Left lung (tissue), 10 donors: ENCODE results near the gene DST. TPM values are rescaled to one million over a fixed set of nuclear protein-coding genes. Genes with fewer than 3 reads are reported as not detected.

Experiments
- ATAC-seq: fragments of 200-7000 bp; cut with Tn5 transposase; one replicate; pipeline ENCODE4 v1.9.1; 2020; ENCODE audit warnings: moderate library complexity
- DNase-seq, 4 donors: peaks; one replicate each; pipeline ENCODE4 v3.0.0-alpha.2; 2013 to 2020
- H3K27ac ChIP-seq, 2 donors: fragments of 200-600 bp; sonication (generic) in 1 of 2; one replicate each; pipeline versions ENCODE4 v1.5.0 to v1.8.0; 2020 to 2021
- H3K27me3 ChIP-seq, 2 donors: fragments of 200-600 bp; sonication (generic) in 1 of 2; one replicate each; pipeline versions ENCODE4 v1.5.0 to v1.8.0; 2020 to 2021
- H3K36me3 ChIP-seq, 2 donors: fragments of 200-600 bp; sonication (generic) in 1 of 2; one replicate each; pipeline versions ENCODE4 v1.5.0 to v1.8.0; 2020 to 2021
- H3K4me1 ChIP-seq, 2 donors: fragments of 200-600 bp; one replicate each; pipeline ENCODE4 v1.8.0; 2021
- H3K4me3 ChIP-seq, 2 donors: fragments of 200-600 bp; sonication (generic) in 1 of 2; one replicate each; pipeline versions ENCODE4 v1.5.0 to v1.8.0; 2020 to 2021; ENCODE audit warnings: mild to moderate bottlenecking in 1 of 2
- H3K9me3 ChIP-seq, 2 donors: fragments of 200-600 bp; sonication (generic) in 1 of 2; one replicate each; pipeline versions ENCODE4 v1.5.0 to v1.8.0; 2020 to 2021
- intact Hi-C, 2 donors: fragments of 100-400 bp; cut with DNase I; formaldehyde crosslinking; loops; one replicate each; pipeline versions ENCODE4 v1.11.2 to v1.14.2; 2022
- polyA plus RNA-seq, 6 donors: library from polyadenylated mRNA; unstranded; fragments of 120-200 nt; gene quantifications; one replicate each; pipeline ENCODE4 v1.2.1, GENCODE V29; 2013; ENCODE audit not compliant: insufficient read length in 6 of 6
- total RNA-seq, 2 donors: library from RNA; stranded (reverse); fragmentation: NEBNext Ultra II Directional; extraction: Animal tissue kit (Norgen Biotek cat#: 25700); gene quantifications; one replicate each; pipeline ENCODE4 v1.2.1, GENCODE V29; 2021
- TF ChIP-seq, protein P1 (sequence below), 2 donors: fragments of 200-600 bp; sonication (generic) in 1 of 2; IDR thresholded peaks; one replicate each; pipeline versions ENCODE4 v1.5.0 to v1.8.0; 2021; ENCODE audit warnings: antibody characterized with exemption in 2 of 2
- donor health status: DM: no; HTN: yes; CAD: no.
- donor health status: DM: no; HTN: no; CAD: no.

Gene DST
- total and polyA plus RNA-seq, 8 donors, result 290 to 636 (median 504) TPM

DNA sequence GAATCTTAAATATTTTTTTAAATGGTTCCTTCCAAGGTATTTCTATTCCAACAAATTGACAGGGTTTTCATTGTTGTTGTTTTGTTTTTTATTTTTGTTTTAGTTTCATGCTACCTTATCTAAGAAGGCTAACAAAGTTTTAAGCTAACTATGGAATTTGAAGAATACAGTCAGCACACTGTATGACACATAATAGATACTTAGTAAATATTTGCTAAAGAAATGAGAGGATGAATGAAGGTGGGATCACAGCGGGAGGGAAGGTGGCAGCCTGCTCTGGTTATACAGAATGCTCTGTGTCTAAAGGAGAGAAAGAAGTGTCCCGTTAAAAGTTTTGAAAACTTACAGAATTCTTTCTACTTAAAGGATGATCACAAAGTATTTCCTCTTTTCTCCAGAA lies 43.7 kb upstream of the DST start:
- intact Hi-C loops, result no loop called here
- no peaks in the 10 kb centered on the region for H3K9me3 ChIP-seq
- DNase-seq (no peak), ATAC-seq (no peak)
- H3K27me3 ChIP-seq, result no peaks in the 10 kb centered on the region
- no peaks in the 10 kb centered on the region for H3K4me1 ChIP-seq
- H3K27ac ChIP-seq, result no peak overlapping the region
- TF ChIP-seq, protein P1, sequence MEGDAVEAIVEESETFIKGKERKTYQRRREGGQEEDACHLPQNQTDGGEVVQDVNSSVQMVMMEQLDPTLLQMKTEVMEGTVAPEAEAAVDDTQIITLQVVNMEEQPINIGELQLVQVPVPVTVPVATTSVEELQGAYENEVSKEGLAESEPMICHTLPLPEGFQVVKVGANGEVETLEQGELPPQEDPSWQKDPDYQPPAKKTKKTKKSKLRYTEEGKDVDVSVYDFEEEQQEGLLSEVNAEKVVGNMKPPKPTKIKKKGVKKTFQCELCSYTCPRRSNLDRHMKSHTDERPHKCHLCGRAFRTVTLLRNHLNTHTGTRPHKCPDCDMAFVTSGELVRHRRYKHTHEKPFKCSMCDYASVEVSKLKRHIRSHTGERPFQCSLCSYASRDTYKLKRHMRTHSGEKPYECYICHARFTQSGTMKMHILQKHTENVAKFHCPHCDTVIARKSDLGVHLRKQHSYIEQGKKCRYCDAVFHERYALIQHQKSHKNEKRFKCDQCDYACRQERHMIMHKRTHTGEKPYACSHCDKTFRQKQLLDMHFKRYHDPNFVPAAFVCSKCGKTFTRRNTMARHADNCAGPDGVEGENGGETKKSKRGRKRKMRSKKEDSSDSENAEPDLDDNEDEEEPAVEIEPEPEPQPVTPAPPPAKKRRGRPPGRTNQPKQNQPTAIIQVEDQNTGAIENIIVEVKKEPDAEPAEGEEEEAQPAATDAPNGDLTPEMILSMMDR (IDR thresholded peaks at IDR 0.05), result no peak
- no peaks in the 10 kb centered on the region for H3K36me3 ChIP-seq
- H3K4me3 ChIP-seq, result no peak overlapping the region

DNA sequence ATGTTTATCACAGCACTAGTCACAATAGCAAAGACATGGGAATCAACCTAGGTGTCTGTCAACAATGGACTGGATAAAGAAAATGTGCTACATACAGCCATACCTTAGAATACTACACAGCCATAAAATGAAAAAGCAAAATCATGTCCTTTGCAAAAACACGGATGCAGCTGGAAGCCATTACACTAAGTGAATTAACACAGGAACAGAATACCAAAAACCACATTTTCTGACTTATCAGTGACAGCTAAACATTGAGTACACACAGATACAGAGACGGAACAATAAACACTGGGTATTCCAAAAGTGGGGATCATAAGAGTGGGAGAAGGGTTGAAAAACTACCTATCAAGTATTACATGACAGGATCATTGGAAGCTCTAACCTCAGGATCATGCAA lies 43.3 kb upstream of the DST start:
- ATAC-seq (no peak), DNase-seq (no peak)
- Histone ChIP-seq H3K4me1 (no peaks in the 10 kb centered on the region), H3K27me3 (no peaks in the 10 kb centered on the region), H3K9me3 (no peaks in the 10 kb centered on the region), H3K36me3 (no peaks in the 10 kb centered on the region), H3K4me3 (no peak overlapping the region), H3K27ac (no peak overlapping the region)
- intact Hi-C loops, result no loop called here
- TF ChIP-seq, protein P1 (IDR thresholded peaks at IDR 0.05), result no peak

DNA sequence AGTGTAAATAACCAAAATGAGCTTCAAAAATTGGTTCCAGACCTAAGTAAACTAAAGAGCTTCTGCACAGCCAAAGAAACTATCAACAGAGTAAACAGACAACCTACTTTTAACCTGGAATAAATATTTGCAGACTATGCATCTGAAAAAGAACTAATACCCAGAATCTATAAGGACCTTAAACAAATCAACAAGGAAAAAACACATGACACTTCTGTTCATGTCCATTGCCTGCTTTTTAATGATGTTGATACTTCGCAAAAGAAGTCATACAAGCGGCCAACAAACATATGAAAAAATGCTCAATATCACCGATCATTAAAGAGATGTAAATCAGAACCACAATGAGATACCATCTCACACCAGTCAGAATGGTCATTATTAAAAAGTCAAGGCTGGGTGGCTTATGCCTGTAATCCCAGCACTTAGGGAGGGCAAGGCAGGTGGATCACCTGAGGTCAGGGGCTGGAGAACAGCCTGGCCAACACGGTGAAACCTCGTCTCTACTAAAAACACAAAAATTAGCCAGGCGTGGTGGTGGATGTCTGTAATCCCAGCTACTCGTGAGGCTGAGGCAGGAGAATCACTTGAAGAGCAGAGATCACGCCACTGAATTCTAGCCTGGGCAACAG lies 42.5 kb upstream of the DST start:
- TF ChIP-seq, protein P1 (IDR thresholded peaks at IDR 0.05), result no peak
- Histone ChIP-seq H3K27me3 (no peaks in the 10 kb centered on the region), H3K4me1 (no peaks in the 10 kb centered on the region), H3K27ac (no peak overlapping the region), H3K9me3 (no peaks in the 10 kb centered on the region), H3K4me3 (no peak overlapping the region), H3K36me3 (no peaks in the 10 kb centered on the region)
- intact Hi-C loops, result no loop called here
- ATAC-seq (no peak), DNase-seq (no peak)

DNA sequence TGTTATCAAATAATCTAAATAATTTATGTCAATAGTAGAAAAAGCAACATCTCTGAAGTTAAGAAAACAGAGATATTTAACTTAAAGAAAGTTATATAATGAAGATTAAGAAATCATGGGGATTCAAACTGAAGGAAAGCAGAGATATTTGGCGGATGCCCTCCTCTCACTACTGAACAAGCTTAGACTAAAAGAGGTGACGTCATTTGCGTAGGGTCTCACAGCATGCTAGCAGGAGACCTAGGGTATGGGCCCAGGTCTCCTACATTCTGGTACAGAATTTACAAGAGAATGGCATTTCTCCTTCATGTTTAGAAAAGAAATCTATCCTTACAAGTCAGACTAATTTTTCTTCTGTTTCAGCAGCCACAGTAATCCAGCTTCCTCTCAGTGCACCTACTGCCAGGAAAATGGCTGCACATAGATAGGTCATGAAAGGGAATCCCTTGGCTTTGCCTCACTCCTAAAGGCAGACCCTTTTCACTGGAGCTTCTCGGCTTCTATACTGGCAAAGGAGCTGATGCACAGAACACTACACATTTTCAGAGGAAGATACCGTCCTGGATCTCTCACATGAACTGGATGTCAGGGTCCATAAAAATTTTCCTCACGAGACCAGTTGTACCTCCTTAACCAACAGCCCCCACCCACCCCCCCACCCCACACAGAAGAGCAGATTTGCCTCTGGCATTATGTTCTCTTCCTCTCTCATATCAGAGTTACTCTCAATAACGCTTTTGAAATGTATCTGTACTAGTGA lies 41.8 kb upstream of the DST start:
- TF ChIP-seq, protein P1 (IDR thresholded peaks at IDR 0.05), result no peak
- Histone ChIP-seq H3K27me3 (no peaks in the 10 kb centered on the region), H3K4me3 (no peak overlapping the region), H3K27ac (peak overlapping the region in 1 of 2 donors; percentile 57), H3K9me3 (no peaks in the 10 kb centered on the region), H3K36me3 (no peaks in the 10 kb centered on the region), H3K4me1 (no peaks in the 10 kb centered on the region)
- no peak for ATAC-seq
- intact Hi-C loops, result no loop called here
- no peak for DNase-seq

DNA sequence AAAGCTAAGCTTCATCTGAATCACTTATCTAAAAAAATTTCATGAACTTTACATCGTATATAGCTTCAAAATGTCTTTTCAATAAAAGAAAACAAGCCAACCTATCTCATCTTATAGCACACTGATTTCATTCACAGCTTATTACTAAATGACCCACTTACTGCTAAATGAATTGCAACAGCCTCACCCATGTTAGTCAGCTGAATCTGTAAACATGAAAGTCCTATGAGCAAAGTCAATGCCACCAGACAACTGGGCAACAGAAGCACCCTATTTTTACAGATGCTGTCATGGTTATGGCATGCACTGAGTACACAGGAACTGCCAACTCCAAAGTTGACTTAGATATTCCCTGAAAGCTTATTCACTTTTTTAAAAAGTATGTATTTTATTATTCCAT lies 41.2 kb upstream of the DST start:
- TF ChIP-seq, protein P1 (IDR thresholded peaks at IDR 0.05), result no peak
- intact Hi-C loops, result no loop called here
- H3K27me3 ChIP-seq, result no peaks in the 10 kb centered on the region
- H3K4me1 ChIP-seq, result no peaks in the 10 kb centered on the region
- peak; percentile 91 for ATAC-seq
- H3K27ac ChIP-seq, result peak overlapping the region in 1 of 2 donors; percentile 57
- H3K4me3 ChIP-seq, result no peak overlapping the region
- no peaks in the 10 kb centered on the region for H3K9me3 ChIP-seq
- DNase-seq, result no peak
- no peaks in the 10 kb centered on the region for H3K36me3 ChIP-seq
